Iris pigment epithelial cell (primary cell): ENCODE data around the gene DNAH12.
A peak's percentile ranks its signal among the peaks of the same experiment; 100 is the strongest.
"Not testable (repeated sequence)": the region's sequence is repeated elsewhere in the genome, so short reads cannot be mapped to it uniquely, and the experiment has no call there.

Experiments
- DNase-seq: peaks from one replicate; pipeline ENCODE4 v3.0.0-alpha.2; 2011; ENCODE audit warnings: low read depth

The DNAH12 gene

DNA sequence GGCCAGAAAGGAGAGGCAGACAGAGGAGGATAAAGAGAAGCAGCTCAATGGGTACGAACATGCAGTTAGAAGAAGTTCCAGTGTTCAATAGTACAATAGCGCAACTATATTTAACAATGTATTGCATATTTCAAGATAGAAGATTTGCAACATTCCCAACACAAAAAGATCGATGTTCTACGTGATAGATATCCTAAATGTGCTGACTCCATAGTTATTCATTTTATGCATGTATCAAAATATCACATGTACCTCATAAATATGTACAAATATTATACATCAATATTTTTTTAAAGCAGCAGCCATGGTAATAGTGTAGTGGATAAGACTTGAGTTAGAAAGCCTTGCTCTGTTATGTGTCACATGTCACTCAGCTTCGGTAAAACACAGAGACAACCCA lies 141.5 kb downstream of the DNAH12 start:
- no peak for DNase-seq

DNA sequence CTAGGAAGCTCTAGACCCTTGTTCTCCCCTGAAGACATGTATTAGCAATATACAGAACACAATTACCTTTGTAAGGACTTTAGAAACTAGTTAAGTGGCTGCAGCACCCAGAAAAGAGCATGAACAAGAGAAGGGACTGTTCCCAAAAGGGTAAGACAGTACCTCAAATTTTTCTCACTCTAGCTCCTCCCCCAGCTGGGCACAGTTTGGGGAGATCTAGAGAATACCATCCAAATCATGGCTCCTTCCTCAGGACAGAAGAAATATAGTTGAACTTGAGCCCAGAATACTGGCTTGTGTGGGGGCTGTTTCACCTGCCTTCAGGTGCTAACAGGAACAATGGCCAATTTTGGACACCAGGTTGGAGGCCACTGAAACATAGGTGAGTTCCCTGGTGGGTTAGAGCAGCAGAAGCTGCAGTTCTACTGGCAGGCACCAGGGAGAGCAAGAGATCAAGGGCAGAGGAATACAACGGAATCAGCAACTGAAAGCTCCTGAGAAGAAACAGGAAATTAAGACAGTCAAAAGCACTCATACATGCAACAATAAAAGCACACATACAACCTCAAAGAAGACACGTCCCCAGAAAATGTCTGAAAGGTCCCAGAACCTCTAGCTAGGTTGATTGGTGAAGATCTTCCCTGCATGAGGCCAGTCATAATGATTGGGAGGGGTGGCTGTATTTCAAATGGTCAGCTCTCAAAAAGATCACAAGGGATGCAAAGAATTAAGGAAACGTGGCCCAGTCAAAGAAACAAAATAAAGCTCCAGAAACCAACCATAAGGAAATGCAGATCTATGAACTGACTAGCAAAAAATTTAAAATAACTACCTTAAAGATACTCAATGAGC lies 146.7 kb downstream of the DNAH12 start:
- DNase-seq, result peak; percentile 60

DNA sequence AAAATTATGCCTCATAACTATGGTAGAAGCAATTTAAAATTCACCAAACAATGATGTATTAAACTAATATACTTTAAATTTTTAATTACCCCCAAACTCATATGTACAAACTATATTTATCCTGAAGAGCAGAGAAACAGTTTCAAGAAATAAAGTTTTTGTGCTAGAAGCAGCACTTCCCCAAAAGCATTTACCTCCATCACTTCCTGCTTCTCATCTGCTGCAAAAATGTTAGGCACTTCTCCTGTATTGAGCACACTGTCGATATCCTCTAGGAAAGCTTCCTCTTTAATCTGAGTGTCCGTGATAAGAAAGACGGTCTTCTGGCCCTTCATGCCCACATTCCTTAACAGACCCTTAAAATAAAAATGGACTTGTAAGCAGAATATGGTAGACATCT lies 150.2 kb downstream of the DNAH12 start:
- no peak for DNase-seq

DNA sequence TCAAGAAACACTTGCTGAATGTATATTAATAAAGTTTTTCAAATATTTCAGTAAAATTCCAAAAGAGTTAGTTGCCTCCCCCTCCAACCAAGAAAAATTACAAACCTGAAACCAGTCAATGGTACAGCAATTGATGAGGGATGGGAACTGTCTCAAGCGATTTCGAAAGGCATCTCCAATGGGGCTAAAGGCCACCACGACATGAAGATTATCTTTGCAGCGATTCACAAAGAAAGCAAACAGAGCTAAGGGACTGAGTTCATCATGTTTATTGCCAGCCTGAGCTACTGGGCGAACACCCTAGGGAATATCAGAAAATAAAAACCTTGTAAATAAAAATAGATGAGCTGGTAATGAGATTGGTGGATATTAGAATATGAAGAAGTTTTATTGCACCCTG lies 152.4 kb downstream of the DNAH12 start:
- no peak for DNase-seq

- DNase-seq, result no peak
Observed at GRCh38 chr3:57389271-57389670, 154.9 kb downstream of the DNAH12 start.

GRCh38 chr3:57386307-57386706 lies 157.8 kb downstream of the DNAH12 start:
- no peak for DNase-seq

- DNase-seq, result no peak
Observed at GRCh38 chr3:57385498-57385897, 158.6 kb downstream of the DNAH12 start.

DNA sequence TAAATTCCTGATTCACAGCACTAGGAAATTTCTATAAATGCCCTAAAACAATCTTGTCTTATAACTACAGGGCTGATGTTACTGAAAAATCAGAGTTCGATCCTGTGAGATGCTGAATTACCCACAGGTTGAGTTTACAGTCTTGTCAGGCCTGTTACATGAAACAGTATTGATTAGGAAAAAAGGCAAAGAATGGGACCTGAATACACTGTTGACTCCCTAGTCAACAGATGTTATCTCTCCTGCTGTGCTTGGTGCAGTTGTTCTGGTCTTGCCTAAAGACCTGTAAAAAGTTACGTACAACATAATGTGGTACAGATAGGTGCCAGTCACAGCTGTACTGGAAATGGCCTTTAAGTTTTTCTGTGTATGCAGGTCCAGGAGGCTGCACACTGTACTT lies 160.3 kb downstream of the DNAH12 start:
- no peak for DNase-seq

DNA sequence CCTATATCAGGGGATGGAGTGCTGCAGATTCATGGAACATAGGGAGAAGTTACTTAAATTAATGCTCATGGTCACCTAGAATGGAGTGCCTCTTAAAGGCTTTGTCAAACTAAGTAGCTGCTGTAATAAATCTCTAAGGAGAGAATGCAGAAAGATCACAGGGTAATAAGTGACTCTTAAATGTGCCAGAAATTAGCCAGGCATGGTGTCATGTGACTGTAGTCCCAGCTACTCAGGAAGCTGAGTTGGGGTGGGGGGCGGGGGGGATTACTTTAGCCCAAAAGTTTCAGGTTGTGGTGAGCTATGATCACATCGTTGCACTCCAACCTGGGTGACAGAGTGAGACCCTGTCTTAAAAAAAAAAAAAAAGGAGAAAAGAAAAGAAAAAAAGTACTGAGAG lies 160.7 kb downstream of the DNAH12 start:
- DNase-seq, result no peak

DNA sequence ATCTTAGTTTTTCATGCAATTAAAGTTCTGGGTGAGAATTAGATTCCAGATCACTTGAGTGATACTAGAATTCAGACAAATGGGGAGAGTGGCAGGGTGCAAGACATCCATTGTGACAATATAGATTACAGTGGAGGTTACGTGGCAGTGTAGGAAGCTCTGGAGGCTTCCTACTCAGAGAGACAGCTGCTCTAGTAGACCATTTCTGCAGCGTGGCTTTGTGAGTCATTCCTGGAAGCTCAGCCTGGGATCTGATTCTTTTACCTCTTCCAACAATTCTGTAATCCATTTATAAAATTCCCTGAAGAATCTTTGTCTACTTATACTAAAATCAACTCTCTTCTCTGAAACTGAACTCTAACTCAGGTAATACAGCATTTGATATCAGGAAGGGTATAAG lies 161.2 kb downstream of the DNAH12 start:
- DNase-seq, result peak; percentile 15

DNA sequence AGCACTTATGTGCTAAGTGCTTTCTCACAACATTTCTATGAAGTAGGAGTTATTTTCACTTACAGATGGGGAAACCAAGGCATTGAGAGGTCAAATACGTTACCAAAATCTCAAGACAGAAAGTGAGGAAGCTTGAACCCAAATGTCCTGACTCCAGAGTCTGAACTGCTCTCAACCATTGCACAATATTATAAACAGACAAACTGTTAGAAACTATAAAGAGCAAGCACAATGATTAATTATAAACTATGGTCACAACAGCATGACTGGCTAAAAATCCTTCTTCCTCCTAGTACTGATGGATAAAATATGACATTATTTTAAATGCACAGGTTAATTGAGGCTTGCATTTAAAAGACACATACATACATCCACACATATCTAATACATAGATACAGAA lies 173.8 kb downstream of the DNAH12 start:
- DNase-seq, result peak; percentile 0

DNA sequence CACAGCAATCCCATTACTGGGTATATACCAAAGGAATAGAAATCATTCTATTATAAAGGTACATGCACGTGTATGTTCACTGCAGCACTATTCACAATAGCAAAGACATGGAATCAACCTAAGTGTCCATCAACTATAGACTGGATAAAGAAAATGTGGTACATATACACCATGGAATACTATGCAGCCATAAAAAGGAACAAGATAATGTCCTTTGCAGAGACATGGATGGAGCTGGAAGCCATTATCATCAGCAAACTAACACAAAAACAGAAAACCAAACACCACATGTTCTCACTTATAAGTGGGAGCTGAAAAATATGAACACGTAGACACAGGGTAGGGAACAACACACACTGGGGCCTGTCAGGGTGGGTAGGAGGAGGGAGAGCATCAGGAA lies 179.1 kb downstream of the DNAH12 start:
- DNase-seq, result not testable (repeated sequence)

GRCh38 chr3:57356275-57356674 lies 187.9 kb downstream of the DNAH12 start:
- not testable (repeated sequence) for DNase-seq

DNA sequence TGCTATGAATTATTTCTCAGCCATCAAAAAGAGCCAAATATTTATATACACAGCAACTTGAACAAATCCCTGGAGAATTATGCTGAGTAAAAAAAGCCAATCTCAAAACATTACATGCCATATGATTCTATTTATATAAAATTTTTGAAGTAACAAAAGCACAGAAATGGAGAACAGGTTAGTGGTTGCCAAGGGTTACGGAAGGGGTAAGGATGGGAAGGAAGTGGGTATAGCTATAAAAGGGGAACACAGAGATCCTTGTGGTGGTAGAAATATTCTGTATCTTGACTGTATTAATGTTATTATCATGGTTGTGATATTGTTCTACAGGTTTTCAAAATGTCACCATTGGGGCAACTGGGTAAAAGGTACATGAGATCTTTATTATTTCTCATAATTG lies 189.4 kb downstream of the DNAH12 start:
- DNase-seq, result no peak

DNA sequence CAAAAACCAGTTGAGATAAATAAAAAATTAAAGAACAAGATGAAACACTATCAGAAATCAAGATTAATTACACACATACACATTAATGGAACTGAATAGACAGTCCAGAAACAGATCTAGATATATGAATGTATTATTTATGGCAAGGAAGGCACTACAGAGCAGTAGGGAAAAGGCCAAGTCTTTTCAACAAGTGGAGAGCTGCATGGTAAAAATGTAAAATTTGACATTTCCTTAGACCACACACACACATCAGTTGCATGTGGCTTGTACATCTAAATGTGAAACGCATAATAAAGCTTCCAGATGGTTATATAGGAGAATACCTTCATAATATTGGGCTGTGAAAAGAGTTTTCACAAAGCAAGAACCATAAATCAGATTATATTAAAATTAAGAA lies 193.9 kb downstream of the DNAH12 start:
- DNase-seq, result no peak

GRCh38 chr3:57339071-57339642 lies 205.0 kb downstream of the DNAH12 start:
- DNase-seq, result not testable (repeated sequence)

DNA sequence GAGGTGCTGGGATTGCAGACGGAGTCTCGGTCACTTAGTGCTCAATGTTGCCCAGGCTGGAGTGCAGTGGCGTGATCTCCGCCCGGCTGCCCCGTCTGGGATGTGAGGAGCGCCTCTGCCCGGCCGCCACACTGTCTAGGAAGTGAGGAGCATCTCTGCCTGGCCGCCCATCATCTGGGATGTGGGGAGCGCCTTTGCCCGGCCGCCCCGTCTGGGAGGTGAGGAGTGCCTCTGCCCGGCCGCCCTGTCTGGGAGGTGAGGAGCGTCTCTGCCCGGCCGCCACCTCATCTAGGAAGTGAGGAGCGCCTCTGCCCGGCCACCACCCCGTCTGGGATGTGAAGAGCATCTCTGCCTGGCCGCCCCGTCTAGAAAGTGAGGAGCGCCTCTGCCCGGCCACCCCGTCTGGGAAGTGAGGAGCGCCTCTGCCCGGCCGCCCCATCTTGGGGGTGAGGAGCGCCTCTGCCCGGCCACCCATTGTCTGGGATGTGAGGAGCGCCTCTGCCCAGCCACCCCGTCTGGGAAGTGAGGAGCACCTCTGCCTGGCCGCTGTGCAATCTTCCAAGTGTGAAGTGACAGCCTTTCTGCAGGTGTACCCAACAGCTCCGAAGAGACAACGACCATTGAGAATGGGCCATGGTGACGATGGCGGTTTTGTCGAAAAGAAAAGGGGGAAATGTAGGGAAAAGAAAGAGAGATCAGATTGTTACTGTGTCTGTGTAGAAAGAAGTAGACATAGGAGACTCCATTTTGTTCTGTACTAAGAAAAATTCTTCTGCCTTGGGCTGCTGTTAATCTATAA lies 205.7 kb downstream of the DNAH12 start:
- DNase-seq, result not testable (repeated sequence)

DNA sequence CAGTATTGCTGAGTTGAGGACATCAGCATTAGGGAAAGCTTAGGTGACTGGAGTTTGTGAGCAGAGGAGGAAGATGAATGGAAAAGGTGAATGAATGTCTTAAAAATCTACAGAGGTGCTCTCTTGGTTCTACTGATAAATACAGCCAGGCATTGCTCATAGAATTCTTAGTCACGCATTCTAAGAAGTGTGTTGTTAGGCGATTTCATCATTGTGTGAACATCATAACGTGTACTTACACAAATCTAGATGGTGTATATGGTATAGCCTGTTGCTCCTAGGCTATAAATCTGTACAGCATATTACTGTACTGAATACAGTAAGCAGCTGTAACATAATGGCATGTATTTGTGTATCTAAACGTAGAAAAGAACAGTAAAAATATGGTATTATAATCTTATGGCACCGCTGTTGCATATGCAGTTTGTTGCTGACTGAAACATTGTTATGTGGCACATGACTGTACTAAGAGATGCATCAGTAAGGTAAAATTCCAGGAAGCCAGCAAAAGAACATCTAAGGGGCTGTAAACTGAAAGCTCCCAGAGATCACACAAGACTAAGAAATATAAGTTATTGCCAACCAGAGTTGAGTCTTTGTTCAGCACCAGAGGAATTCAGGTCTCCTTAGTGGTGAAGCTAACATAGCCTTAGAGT lies 208.7 kb downstream of the DNAH12 start:
- no peak for DNase-seq

GRCh38 chr3:57331078-57331610 lies 213.0 kb downstream of the DNAH12 start:
- DNase-seq, result no peak

GRCh38 chr3:57326498-57326897 lies 217.6 kb downstream of the DNAH12 start:
- DNase-seq, result not testable (repeated sequence)

DNA sequence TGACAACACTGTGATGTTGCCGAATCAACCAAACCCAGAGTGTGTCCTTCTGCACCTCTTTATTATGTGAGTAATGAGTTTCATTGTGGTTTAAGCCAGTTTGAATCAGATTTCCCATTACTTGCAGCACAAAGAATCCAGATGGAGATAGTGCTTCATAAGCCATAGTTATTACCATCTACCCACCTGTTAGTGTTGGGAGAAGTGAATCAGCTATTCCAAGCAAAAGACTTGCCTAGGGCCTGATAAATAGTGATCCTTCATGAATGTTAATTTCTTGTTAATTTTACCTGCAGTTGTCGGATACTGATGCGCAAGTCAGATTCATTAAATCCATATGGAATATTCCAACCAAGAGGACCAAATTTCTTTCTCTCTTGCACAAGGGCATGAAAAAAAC lies 229.9 kb downstream of the DNAH12 start:
- DNase-seq, result no peak

GRCh38 chr3:57309769-57310360 lies 234.3 kb downstream of the DNAH12 start:
- no peak for DNase-seq
